Activated B cell treated with CpG ODN at 0.5 μM for 24 hours (primary cell): ENCODE results near the gene TMEM184A. TPM values are rescaled to one million over a fixed set of nuclear protein-coding genes. Genes with fewer than 3 reads are reported as not detected.

Source experiments
- ATAC-seq: fragments of 200-7000 bp; cut with Tn5 transposase; one replicate; pipeline ENCODE4 v1.10.0; 2021; ENCODE audit warnings: low read depth, mild to moderate bottlenecking, moderate library complexity
- CTCF ChIA-PET: fragments of 350-600 bp; sonication (Branson Sonifier 250); formaldehyde crosslinking; loops from one replicate; lab custom pipeline; 2021; ENCODE audit warnings: antibody characterized with exemption; lab: Charles Lee
- POLR2A ChIA-PET: fragments of 350-600 bp; sonication (Branson Sonifier 250); formaldehyde crosslinking; loops from one replicate; lab custom pipeline; 2021; ENCODE audit warnings: antibody characterized with exemption; lab: Charles Lee
- DNase-seq: peaks from one replicate; pipeline ENCODE4 v3.0.0; 2022
- H3K27ac Mint-ChIP-seq: one replicate; pipeline ENCODE4 v1.8.0; 2020; ENCODE audit warnings: mixed read lengths
- H3K27me3 Mint-ChIP-seq: one replicate; pipeline ENCODE4 v1.8.0; 2021; ENCODE audit warnings: mixed read lengths
- H3K36me3 Mint-ChIP-seq: one replicate; pipeline ENCODE4 v1.8.0; 2021; ENCODE audit warnings: low read depth, mixed read lengths
- H3K4me1 Mint-ChIP-seq: one replicate; pipeline ENCODE4 v1.8.0; 2021; ENCODE audit warnings: mixed read lengths
- H3K4me3 Mint-ChIP-seq: one replicate; pipeline ENCODE4 v1.8.0; 2020; ENCODE audit warnings: mild to moderate bottlenecking, mixed read lengths
- H3K9me3 Mint-ChIP-seq: one replicate; pipeline ENCODE4 v1.8.0; 2020; ENCODE audit warnings: mixed read lengths
- intact Hi-C: fragments of 100-400 bp; cut with micrococcal nuclease; formaldehyde crosslinking; loops from one replicate; pipeline ENCODE4 v1.15.1; 2024
- total RNA-seq: library from RNA; stranded (reverse); gene quantifications from 2 replicates; pipeline ENCODE4 v1.2.3, GENCODE V29; 2022
- TF ChIP-seq, protein P1 (sequence below): fragments of 200-600 bp; IDR thresholded peaks from one replicate; pipeline ENCODE4 v1.8.0; 2022; ENCODE audit warnings: antibody characterized with exemption, mild to moderate bottlenecking

Gene TMEM184A
- total RNA-seq, 1 donor from 2014 or later = not detected

DNA sequence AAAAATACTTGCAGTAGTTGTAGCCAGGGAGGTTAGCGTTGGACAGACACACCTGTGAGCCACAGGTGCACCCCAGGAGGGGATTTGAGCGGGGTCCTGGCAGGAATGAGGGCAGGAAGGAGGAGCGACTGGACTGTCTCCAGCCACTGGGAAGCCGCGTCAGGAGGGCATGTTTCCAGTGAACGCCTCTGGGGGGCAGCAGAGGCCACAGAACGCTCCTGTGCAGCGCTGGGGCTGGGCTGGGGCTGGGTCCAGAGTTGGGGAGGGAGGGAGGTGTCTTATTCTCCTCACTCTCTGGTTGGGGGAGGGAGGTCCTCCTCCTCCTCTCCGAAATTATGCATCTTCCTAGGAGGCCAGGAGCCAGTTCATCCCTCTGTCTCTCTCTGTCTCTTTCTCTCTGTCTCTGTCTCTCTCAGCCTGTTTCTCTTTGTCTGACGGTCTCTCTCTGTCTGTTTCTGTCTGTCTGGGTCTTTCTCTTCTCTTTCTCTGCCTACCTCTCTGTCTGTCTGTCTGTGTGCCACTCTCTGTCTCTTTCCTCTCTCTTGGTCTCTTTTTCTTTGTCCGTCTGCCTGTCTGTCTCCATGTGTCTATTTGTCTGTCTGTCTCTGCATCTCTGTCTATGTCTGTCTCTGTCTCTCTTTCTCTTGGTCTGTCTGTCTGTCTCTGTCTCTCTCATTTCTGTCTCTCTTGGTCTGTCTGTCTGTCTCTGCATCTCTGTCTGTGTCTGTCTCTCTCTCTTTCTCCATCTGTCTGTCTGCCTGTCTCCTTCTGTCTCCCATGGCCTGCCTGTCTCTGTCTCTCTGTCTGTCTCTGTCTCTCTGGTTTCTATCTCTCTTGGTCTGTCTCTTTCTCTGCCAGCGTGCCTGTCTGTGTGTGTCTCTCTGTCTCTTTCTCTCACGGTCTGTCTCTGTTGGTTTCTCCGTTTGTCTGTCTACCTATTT, 23.7 kb upstream of the TMEM184A start:
- intact Hi-C loops = loop anchor here (1.0 to 2.0 kb wide), 5 partner anchors 179 to 785 kb away; no protein-coding TSS in a partner anchor
- DNase-seq = peak; percentile 62
- ChIA-PET POLR2A (no interaction called here), CTCF (interaction anchor here (0.7 to 1.0 kb wide), 3 partner anchors 514 to 889 kb away, joined by 3 to 6 read pairs (median 4); no protein-coding TSS in a partner anchor)
- no peak overlapping the region for H3K4me3 Mint-ChIP-seq
- no peak overlapping the region for H3K27ac Mint-ChIP-seq
- H3K4me1 Mint-ChIP-seq = peaks cover 11% of the 10 kb centered on the region
- no peaks in the 10 kb centered on the region for H3K9me3 Mint-ChIP-seq
- TF ChIP-seq, protein P1, sequence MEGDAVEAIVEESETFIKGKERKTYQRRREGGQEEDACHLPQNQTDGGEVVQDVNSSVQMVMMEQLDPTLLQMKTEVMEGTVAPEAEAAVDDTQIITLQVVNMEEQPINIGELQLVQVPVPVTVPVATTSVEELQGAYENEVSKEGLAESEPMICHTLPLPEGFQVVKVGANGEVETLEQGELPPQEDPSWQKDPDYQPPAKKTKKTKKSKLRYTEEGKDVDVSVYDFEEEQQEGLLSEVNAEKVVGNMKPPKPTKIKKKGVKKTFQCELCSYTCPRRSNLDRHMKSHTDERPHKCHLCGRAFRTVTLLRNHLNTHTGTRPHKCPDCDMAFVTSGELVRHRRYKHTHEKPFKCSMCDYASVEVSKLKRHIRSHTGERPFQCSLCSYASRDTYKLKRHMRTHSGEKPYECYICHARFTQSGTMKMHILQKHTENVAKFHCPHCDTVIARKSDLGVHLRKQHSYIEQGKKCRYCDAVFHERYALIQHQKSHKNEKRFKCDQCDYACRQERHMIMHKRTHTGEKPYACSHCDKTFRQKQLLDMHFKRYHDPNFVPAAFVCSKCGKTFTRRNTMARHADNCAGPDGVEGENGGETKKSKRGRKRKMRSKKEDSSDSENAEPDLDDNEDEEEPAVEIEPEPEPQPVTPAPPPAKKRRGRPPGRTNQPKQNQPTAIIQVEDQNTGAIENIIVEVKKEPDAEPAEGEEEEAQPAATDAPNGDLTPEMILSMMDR = peak; percentile 48
- no peaks in the 10 kb centered on the region for H3K27me3 Mint-ChIP-seq
- peak; percentile 100 for ATAC-seq
- H3K36me3 Mint-ChIP-seq = no peaks in the 10 kb centered on the region

DNA sequence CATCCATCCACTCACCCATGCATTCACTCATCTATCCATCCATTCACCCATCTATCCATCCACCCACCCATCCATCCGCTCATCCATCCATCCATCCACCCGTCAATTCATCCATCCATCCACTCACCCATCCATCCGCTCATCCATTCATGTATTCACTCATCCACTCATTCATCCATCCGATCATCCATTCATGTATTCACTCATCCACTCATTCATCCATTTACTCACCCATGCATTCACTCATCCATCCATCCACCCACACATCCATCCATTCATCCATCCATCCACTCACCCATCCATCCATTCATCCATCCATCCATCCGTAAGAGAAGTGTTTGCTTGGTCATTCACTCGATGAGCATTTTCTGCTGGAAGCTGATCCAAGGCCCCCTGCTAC, 22.5 kb upstream of the TMEM184A start:
- Mint-ChIP-seq H3K36me3 (no peaks in the 10 kb centered on the region), H3K4me1 (peaks cover 11% of the 10 kb centered on the region), H3K4me3 (no peak overlapping the region), H3K9me3 (no peaks in the 10 kb centered on the region), H3K27ac (no peak overlapping the region), H3K27me3 (no peaks in the 10 kb centered on the region)
- no peak for ATAC-seq
- intact Hi-C loops = loop anchor here (2.0 kb wide), 1 partner anchor 522 kb away; no protein-coding TSS in a partner anchor
- no peak for DNase-seq
- POLR2A ChIA-PET = no interaction called here
- TF ChIP-seq, protein P1 = no peak
- CTCF ChIA-PET = interaction anchor here (0.6 to 0.7 kb wide), 2 partner anchors 787 to 890 kb away, joined by 3 read pairs; no protein-coding TSS in a partner anchor

DNA sequence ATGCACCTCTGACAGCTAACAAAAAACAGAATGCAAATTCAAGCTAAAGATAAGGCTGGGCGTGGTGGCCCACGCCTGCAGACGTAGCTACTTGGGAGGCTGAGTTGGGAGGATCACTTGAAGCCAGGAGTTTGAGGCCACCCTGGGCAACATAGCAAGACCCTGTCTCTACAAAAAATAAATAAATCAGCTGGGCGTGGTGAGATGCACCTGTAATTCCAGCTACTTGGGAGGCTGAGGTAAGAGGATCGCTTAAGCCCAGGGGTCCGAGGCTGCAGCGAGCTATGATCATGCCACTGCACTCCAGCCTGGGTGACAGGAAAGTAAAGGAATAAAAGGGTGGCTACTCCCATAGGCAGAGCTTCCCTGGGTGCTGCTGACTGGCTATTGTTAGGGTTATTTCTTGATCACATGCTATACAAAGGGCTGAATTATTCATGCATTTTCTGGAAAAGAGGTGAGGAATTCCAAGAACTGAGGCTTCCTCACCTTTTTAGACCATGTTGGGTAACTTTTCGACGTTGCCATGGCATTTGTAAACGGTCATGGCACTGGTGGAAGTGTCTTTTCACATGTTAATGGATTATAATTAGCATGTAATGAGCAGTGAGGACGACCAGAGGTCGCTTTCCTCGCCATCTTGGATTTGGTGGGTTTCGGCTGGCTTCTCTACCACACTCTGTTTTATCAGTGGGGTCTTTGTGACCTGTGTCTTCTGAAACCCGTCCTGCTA, 20.7 kb upstream of the TMEM184A start:
- ATAC-seq = no peak
- no peak overlapping the region for H3K4me3 Mint-ChIP-seq

DNA sequence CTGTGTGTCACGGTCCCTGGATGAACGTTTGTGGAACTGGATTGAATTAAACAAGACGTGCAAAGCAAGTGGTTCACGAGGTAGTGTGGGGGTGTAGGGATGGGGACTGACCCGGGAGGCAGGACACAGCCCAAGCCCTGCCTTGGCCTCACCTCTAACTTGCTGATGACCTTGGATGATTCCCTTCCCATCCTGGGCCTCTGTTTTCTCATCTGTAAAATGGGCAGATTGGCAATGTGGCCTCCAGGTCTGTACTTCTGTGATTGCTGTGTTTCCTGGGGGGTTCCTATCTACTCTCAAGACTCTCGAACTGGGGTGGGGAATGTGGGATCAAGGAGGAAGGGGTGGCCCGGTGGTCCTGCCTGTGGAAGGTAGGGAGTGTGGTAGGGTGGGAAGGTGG, 19.8 kb upstream of the TMEM184A start:
- ChIA-PET POLR2A (no interaction called here), CTCF (no interaction called here)
- peaks cover 29% of the 10 kb centered on the region for H3K4me1 Mint-ChIP-seq
- no peaks in the 10 kb centered on the region for H3K9me3 Mint-ChIP-seq
- H3K36me3 Mint-ChIP-seq = peaks cover 4% of the 10 kb centered on the region
- ATAC-seq (no peak), DNase-seq (no peak)
- no peak overlapping the region for H3K27ac Mint-ChIP-seq
- no peak overlapping the region for H3K4me3 Mint-ChIP-seq
- intact Hi-C loops = no loop called here
- H3K27me3 Mint-ChIP-seq = no peaks in the 10 kb centered on the region
- TF ChIP-seq, protein P1 = no peak

More for the DNA sequence above, 20.7 kb upstream of the TMEM184A start:
- ChIA-PET CTCF (no interaction called here), POLR2A (no interaction called here)
- Mint-ChIP-seq H3K9me3 (no peaks in the 10 kb centered on the region), H3K4me1 (peaks cover 20% of the 10 kb centered on the region), H3K27ac (no peak overlapping the region), H3K27me3 (no peaks in the 10 kb centered on the region), H3K36me3 (peaks cover 4% of the 10 kb centered on the region)
- intact Hi-C loops = no loop called here
- DNase-seq = no peak
- TF ChIP-seq, protein P1 = no peak
